ENCODE results near the gene ZNF784. TPM values are rescaled to one million over a fixed set of nuclear protein-coding genes. Genes with fewer than 3 reads are reported as not detected.

ZNF784 gene
- total RNA-seq, 6 donors from 2014 or later, result 6.8 to 14.7 (median 8.6) TPM

DNA sequence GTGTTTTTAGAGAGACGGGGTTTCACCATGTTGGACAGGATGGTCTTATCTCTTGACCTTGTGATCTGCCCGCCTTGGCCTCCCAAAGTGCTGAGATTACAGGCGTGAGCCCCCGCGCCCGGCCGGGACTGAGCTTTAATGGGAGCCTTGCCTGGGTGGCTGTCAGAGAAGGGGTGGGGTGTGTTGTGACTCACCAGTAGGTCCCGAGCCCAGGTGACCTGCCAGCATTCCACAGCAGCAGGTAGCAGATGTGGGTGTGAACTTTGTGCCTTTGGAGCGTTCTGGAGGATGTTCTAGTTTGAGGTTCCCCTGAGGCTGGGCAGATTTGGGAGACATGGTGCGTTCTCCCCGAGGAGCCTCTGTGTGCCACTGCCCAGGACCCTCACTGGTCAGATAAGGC is 43.6 kb upstream of the ZNF784 start:
- Histone ChIP-seq H3K27me3 (no peaks in the 10 kb centered on the region), H3K9me3 (no peaks in the 10 kb centered on the region), H3K27ac (no peak overlapping the region), H3K4me3 (no peak overlapping the region), H3K4me1 (peaks cover 0 to 18% (median 0%) of the 10 kb centered on the region in 4 donors), H3K36me3 (peaks cover 50 to 89% (median 80%) of the 10 kb centered on the region in 4 donors)
- whole genome bisulfite sequencing, 2 donors, result 81 to 91% methylated on average over 7 to 11 of the region's 11 CpGs
- TF ChIP-seq, protein P1, sequence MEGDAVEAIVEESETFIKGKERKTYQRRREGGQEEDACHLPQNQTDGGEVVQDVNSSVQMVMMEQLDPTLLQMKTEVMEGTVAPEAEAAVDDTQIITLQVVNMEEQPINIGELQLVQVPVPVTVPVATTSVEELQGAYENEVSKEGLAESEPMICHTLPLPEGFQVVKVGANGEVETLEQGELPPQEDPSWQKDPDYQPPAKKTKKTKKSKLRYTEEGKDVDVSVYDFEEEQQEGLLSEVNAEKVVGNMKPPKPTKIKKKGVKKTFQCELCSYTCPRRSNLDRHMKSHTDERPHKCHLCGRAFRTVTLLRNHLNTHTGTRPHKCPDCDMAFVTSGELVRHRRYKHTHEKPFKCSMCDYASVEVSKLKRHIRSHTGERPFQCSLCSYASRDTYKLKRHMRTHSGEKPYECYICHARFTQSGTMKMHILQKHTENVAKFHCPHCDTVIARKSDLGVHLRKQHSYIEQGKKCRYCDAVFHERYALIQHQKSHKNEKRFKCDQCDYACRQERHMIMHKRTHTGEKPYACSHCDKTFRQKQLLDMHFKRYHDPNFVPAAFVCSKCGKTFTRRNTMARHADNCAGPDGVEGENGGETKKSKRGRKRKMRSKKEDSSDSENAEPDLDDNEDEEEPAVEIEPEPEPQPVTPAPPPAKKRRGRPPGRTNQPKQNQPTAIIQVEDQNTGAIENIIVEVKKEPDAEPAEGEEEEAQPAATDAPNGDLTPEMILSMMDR (IDR thresholded peaks at IDR 0.05), result no peak
- TF ChIP-seq POLR2AphosphoS5 (IDR thresholded peaks at IDR 0.05) (no peak), POLR2A (IDR thresholded peaks at IDR 0.05) (no peak), EP300 (IDR thresholded peaks at IDR 0.05) (no peak)
- DNase-seq, result no peak
- ATAC-seq (ENCODE audit: low FRiP score in 2 of 2), result no peak

DNA sequence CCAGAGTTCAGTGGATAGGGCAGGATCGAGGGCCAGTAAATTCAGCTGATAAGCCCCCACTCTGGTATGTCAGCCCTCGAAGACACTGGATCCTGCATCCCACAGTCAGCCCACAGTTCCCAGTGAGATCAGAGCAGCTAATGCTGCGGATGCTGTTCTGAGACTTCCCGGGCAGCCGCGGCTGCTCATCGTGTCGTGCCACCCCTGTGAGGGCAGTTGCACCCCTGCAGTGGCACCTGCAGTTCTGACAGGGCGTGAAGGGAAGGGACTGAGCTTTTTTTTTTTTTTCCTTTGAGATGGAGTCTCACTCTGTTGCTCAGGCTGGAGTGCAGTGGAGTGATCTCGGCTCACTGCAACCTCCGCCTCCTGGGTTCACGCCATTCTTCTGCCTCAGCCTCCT is 43.1 kb upstream of the ZNF784 start:
- no peaks in the 10 kb centered on the region for H3K9me3 ChIP-seq
- TF ChIP-seq, protein P1 (IDR thresholded peaks at IDR 0.05), result no peak
- no peak for TF ChIP-seq EP300 (IDR thresholded peaks at IDR 0.05)
- TF ChIP-seq POLR2A (IDR thresholded peaks at IDR 0.05), result no peak
- TF ChIP-seq POLR2AphosphoS5 (IDR thresholded peaks at IDR 0.05), result no peak
- H3K4me1 ChIP-seq, result peaks cover 0 to 18% (median 0%) of the 10 kb centered on the region in 4 donors
- H3K27ac ChIP-seq, result no peak overlapping the region
- H3K27me3 ChIP-seq, result no peaks in the 10 kb centered on the region
- no peak for ATAC-seq (ENCODE audit: low FRiP score in 2 of 2)
- peaks cover 55 to 90% (median 84%) of the 10 kb centered on the region in 4 donors for H3K36me3 ChIP-seq
- no peak overlapping the region for H3K4me3 ChIP-seq
- 89 to 93% methylated on average over 12 of the region's 12 CpGs for WGBS, 2 donors
- DNase-seq, result no peak

DNA sequence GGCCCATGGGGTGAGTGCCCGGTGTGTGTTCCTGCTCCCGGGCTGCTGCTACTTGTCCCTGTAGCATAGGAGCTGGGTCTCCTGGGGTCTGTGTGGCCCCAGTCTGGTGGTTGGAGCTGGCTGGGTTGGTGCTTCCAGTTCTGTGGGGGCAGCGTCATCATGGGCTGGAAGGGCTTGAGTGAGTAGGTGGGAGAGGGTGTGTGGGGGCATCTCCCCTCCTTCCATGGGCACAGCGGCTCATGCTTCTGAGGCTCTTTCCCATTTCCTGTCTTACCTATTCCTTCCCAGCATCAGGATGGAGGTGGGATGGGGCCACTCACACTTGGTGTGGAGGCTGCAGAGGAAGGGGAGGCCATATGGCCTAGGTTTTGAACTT is 42.6 kb upstream of the ZNF784 start:
- no peak overlapping the region for H3K27ac ChIP-seq
- 92 to 100% methylated on average over 2 to 4 of the region's 4 CpGs for WGBS, 2 donors
- ATAC-seq (ENCODE audit: low FRiP score in 2 of 2), result no peak
- peaks cover 58 to 95% (median 87%) of the 10 kb centered on the region in 4 donors for H3K36me3 ChIP-seq
- DNase-seq, result no peak
- H3K4me3 ChIP-seq, result no peak overlapping the region
- H3K27me3 ChIP-seq, result no peaks in the 10 kb centered on the region
- H3K9me3 ChIP-seq, result no peaks in the 10 kb centered on the region
- TF ChIP-seq POLR2AphosphoS5 (IDR thresholded peaks at IDR 0.05) (no peak), EP300 (IDR thresholded peaks at IDR 0.05) (no peak), POLR2A (IDR thresholded peaks at IDR 0.05) (no peak)
- TF ChIP-seq, protein P1 (IDR thresholded peaks at IDR 0.05), result no peak
- H3K4me1 ChIP-seq, result peaks cover 0 to 18% (median 0%) of the 10 kb centered on the region in 4 donors

DNA sequence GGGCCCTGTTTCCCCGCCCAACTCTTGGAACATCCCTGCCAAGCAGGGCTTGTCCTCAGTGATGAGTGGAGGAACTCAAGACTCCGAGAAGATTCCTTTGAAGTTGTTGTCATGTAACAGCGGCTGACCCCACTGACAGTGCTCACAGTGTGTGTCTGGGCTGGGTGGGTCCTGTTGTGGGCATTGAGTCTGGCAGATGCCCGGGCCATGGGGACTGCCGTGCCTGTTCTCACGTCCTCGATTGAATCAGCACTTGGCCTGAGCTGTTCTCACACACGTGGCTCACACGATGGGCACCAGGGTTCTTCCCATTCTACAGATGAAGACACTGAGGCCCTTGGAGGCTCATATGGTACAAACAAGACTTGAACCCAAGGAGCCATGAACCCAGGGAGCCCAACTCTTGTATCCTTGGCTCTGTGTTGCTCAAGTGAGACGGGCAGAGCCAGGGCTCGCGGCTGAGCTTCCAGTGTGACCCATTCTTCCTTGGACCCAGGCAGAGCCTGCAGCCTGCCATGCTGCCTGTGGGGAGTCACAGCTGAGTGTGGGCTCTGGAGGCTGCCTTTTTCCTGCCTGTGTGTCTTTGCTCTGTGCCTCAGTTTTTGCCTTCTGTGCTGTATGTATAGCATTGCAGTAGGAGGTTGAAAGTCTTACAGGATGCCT is 42.1 kb upstream of the ZNF784 start:
- Histone ChIP-seq H3K36me3 (peaks cover 61 to 100% (median 92%) of the 10 kb centered on the region in 4 donors), H3K4me1 (peaks cover 0 to 14% (median 0%) of the 10 kb centered on the region in 4 donors), H3K9me3 (no peaks in the 10 kb centered on the region), H3K4me3 (no peak overlapping the region), H3K27me3 (no peaks in the 10 kb centered on the region), H3K27ac (no peak overlapping the region)
- 86 to 87% methylated on average over 9 to 12 of the region's 12 CpGs for WGBS, 2 donors
- TF ChIP-seq EP300 (IDR thresholded peaks at IDR 0.05), result no peak
- TF ChIP-seq, protein P1 (IDR thresholded peaks at IDR 0.05), result no peak
- TF ChIP-seq POLR2AphosphoS5 (IDR thresholded peaks at IDR 0.05), result no peak
- no peak for TF ChIP-seq POLR2A (IDR thresholded peaks at IDR 0.05)
- no peak for ATAC-seq (ENCODE audit: low FRiP score in 2 of 2)
- DNase-seq, result no peak
